HCT116 (cell line): ENCODE data around the gene TYRO3. TPM values are rescaled to one million over a fixed set of nuclear protein-coding genes. Genes with fewer than 3 reads are reported as not detected.
A peak's percentile ranks its signal among the peaks of the same experiment; 100 is the strongest.

Experiments
- ATAC-seq: fragments of 200-7000 bp; cut with Tn5 transposase; 2 replicates; pipeline ENCODE4 v1.9.1; 2020; ENCODE audit warnings: mild to moderate bottlenecking, moderate library complexity
- BruUV-seq: library from RNA; stranded (reverse); fragments of 400-500 nt; replicated peaks from 2 replicates; lab custom pipeline; 2021; lab: Mats Ljungman, UMichigan
- CTCF ChIA-PET: fragments of 300-600 bp; sonication (Branson Sonifier 250); formaldehyde crosslinking; loops from one replicate; lab custom pipeline; 2021; ENCODE audit warnings: antibody characterized with exemption; lab: Charles Lee
- POLR2A ChIA-PET: fragments of 300-600, 350-600 bp; sonication (Branson Sonifier 250); formaldehyde crosslinking; loops from one replicate; lab custom pipeline; 2021; ENCODE audit warnings: antibody characterized with exemption; lab: Charles Lee
- RAD21 ChIA-PET, 2 experiments: fragments of 300-600 bp; sonication (Branson Sonifier 250); formaldehyde crosslinking; loops; one replicate each; lab custom pipeline; 2023; ENCODE audit warnings: low total read pairs in 2 of 2; ENCODE audit not compliant: uncharacterized antibody in 2 of 2, unreplicated experiment in 2 of 2, low non-redundant PET in 1 of 2; lab: Charles Lee
- DNase-seq: peaks from one replicate; pipeline ENCODE4 v3.0.0-alpha.2; 2010; ENCODE audit warnings: low read depth, low spot score
- H2AFZ ChIP-seq: fragments of 200-600 bp; shearing (Covaris generic), sonication (generic); 2 replicates; pipeline ENCODE4 v1.6.1; 2017; ENCODE audit warnings: low read depth, mixed run types, mixed read lengths, antibody characterized with exemption, low read length; ENCODE audit not compliant: poor library complexity, severe bottlenecking
- H3K27ac ChIP-seq: 2 replicates; pipeline ENCODE4 v1.5.1; 2012; ENCODE audit warnings: low read depth, low read length
- H3K27me3 ChIP-seq: fragments of 200-600 bp; sonication (generic); 2 replicates; pipeline ENCODE4 v1.6.1; 2016; ENCODE audit warnings: mixed run types, low read length, mixed read lengths; ENCODE audit not compliant: insufficient read depth
- H3K36me3 ChIP-seq, 2 experiments: fragments of 200-500 bp in 1 of 2; fragments of 200-600 bp in 1 of 2; sonication (Bioruptor generic) in 1 of 2; sonication (generic) in 1 of 2; 2 replicates each; pipeline versions ENCODE4 v1.5.1 to v1.6.1; 2014 to 2016; ENCODE audit warnings: low read length in 2 of 2, inconsistent platforms in 1 of 2, mixed read lengths in 1 of 2, mixed run types in 1 of 2; ENCODE audit not compliant: insufficient read depth in 2 of 2, control insufficient read depth in 1 of 2
- H3K4me1 ChIP-seq, 2 experiments: fragments of 200-600 bp in 1 of 2; sonication (generic) in 1 of 2; 2 replicates each; pipeline versions ENCODE4 v1.5.1 to v1.6.1; 2012 to 2017; ENCODE audit warnings: low read length in 2 of 2, inconsistent platforms in 1 of 2, mild to moderate bottlenecking in 1 of 2, mixed read lengths in 1 of 2, mixed run types in 1 of 2, moderate library complexity in 1 of 2; ENCODE audit not compliant: insufficient read depth in 2 of 2, control insufficient read depth in 1 of 2
- H3K4me2 ChIP-seq: fragments of 200-600 bp; sonication (generic); 2 replicates; pipeline ENCODE4 v1.6.1; 2017; ENCODE audit warnings: mixed run types, low read length, mixed read lengths
- H3K4me3 ChIP-seq, 2 experiments: fragments of 200-600 bp in 1 of 2; sonication (generic) in 1 of 2; replicated peaks in 1 of 2; 2 replicates each; pipeline ENCODE4 v1.5.1; 2011 to 2016; ENCODE audit warnings: low read length in 2 of 2, control low read depth in 1 of 2, low read depth in 1 of 2, mild to moderate bottlenecking in 1 of 2, mixed read lengths in 1 of 2, mixed run types in 1 of 2
- H3K79me2 ChIP-seq: fragments of 200-600 bp; sonication (generic); 2 replicates; pipeline ENCODE4 v1.6.1; 2017; ENCODE audit warnings: mild to moderate bottlenecking, mixed run types, low read length, moderate library complexity, mixed read lengths; ENCODE audit not compliant: insufficient read depth
- H3K9ac ChIP-seq: fragments of 200-600 bp; sonication (generic); 2 replicates; pipeline ENCODE4 v1.6.1; 2016; ENCODE audit warnings: low read length, mixed read lengths
- H3K9me2 ChIP-seq: fragments of 200-600 bp; sonication (generic), shearing (Covaris generic); 2 replicates; pipeline ENCODE4 v1.6.1; 2017; ENCODE audit warnings: mixed run types, mild to moderate bottlenecking, moderate library complexity; ENCODE audit not compliant: insufficient read depth
- H3K9me3 ChIP-seq, 2 experiments: fragments of 200-500 bp in 1 of 2; fragments of 200-600 bp in 1 of 2; sonication (Bioruptor generic) in 1 of 2; sonication (generic) in 1 of 2; 2 replicates each; pipeline ENCODE4 v1.6.1; 2014 to 2017; ENCODE audit warnings: low read length in 2 of 2, mixed read lengths in 2 of 2, inconsistent platforms in 1 of 2, low read depth in 1 of 2, mild to moderate bottlenecking in 1 of 2, mixed run types in 1 of 2, moderate library complexity in 1 of 2; ENCODE audit not compliant: control insufficient read depth in 1 of 2, insufficient read depth in 1 of 2
- H4K20me1 ChIP-seq: fragments of 200-600 bp; sonication (generic), shearing (Covaris generic); 2 replicates; pipeline ENCODE4 v1.6.1; 2017; ENCODE audit warnings: mixed run types, mild to moderate bottlenecking, moderate library complexity; ENCODE audit not compliant: insufficient read depth
- CBX3 ChIP-seq: IDR thresholded peaks from 2 replicates; pipeline ENCODE4 v1.6.1; 2012; ENCODE audit warnings: low read depth
- SP1 ChIP-seq: IDR thresholded peaks from 2 replicates; pipeline ENCODE4 v1.6.1; 2012; ENCODE audit warnings: low read depth
- SRF ChIP-seq: IDR thresholded peaks from 2 replicates; pipeline ENCODE4 v1.6.1; 2012; ENCODE audit warnings: low read depth
- ZFX ChIP-seq: fragments of 450-650 bp; IDR thresholded peaks from 2 replicates; pipeline ENCODE4 v1.6.1; 2017
- ZNF274 ChIP-seq: fragments of 200-500 bp; sonication (Bioruptor generic); IDR thresholded peaks from 2 replicates; pipeline ENCODE4 v1.6.1; 2014; ENCODE audit warnings: mild to moderate bottlenecking, low read depth, low read length, inconsistent platforms
- intact Hi-C: fragments of 100-400 bp; cut with micrococcal nuclease; formaldehyde crosslinking; loops from 2 replicates; pipeline ENCODE4 v1.10.0; 2022
- total RNA-seq: library from RNA; stranded (reverse); gene quantifications from one replicate; pipeline ENCODE4 v1.2.1, GENCODE V29; 2021; ENCODE audit not compliant: unreplicated experiment
- TF ChIP-seq, protein P1 (sequence below): IDR thresholded peaks from 2 replicates; pipeline ENCODE4 v1.6.1; 2012
- TF ChIP-seq, protein P2 (sequence below): IDR thresholded peaks from 2 replicates; pipeline ENCODE4 v1.6.1; 2012
- TF ChIP-seq, protein P3 (sequence below), 3 experiments: fragments of 200-600 bp in 1 of 3; sonication (generic) in 1 of 3; IDR thresholded peaks in 2 of 3; conservative IDR thresholded peaks in 1 of 3; 2 replicates each; pipeline ENCODE4 v1.5.1; 2012 to 2017; ENCODE audit warnings: low read depth in 2 of 3, low read length in 2 of 3, antibody characterized with exemption in 1 of 3, borderline replicate concordance in 1 of 3, control low read depth in 1 of 3, mild to moderate bottlenecking in 1 of 3, mixed read lengths in 1 of 3, mixed run types in 1 of 3, moderate library complexity in 1 of 3; ENCODE audit not compliant: insufficient read depth in 1 of 3
- TF ChIP-seq, protein P4 (sequence below): IDR thresholded peaks from 2 replicates; pipeline ENCODE4 v1.6.1; 2011; ENCODE audit warnings: mild to moderate bottlenecking, low read length, moderate library complexity; ENCODE audit not compliant: insufficient replicate concordance; ENCODE audit errors: extremely low read depth

Gene TYRO3
- total RNA-seq, 1 experiment from 2014 or later, result 34.6 TPM

DNA sequence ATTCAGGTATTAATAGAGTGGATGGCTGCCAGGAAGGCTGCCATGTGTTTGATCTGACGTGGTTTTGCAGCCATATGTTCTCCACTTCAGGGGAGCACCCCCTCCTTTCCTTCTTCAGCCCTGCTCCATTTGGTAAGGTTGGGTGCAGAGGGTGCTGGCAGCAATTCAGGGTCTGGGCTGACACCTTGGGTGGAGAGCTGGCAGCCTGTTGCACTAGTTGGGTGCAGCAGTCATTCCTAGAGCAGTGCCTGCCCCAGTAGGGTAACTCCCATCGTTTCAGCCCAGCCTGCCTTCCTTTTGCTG is 1.5 kb downstream of the TYRO3 start:
- H3K4me2 ChIP-seq, result peak overlapping the region; percentile 93
- TF ChIP-seq SP1, result no peak
- TF ChIP-seq, protein P1, sequence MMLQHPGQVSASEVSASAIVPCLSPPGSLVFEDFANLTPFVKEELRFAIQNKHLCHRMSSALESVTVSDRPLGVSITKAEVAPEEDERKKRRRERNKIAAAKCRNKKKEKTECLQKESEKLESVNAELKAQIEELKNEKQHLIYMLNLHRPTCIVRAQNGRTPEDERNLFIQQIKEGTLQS, result no peak
- TF ChIP-seq, protein P2, sequence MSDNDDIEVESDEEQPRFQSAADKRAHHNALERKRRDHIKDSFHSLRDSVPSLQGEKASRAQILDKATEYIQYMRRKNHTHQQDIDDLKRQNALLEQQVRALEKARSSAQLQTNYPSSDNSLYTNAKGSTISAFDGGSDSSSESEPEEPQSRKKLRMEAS, result no peak
- TF ChIP-seq, protein P3, sequence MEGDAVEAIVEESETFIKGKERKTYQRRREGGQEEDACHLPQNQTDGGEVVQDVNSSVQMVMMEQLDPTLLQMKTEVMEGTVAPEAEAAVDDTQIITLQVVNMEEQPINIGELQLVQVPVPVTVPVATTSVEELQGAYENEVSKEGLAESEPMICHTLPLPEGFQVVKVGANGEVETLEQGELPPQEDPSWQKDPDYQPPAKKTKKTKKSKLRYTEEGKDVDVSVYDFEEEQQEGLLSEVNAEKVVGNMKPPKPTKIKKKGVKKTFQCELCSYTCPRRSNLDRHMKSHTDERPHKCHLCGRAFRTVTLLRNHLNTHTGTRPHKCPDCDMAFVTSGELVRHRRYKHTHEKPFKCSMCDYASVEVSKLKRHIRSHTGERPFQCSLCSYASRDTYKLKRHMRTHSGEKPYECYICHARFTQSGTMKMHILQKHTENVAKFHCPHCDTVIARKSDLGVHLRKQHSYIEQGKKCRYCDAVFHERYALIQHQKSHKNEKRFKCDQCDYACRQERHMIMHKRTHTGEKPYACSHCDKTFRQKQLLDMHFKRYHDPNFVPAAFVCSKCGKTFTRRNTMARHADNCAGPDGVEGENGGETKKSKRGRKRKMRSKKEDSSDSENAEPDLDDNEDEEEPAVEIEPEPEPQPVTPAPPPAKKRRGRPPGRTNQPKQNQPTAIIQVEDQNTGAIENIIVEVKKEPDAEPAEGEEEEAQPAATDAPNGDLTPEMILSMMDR (IDR thresholded peaks at IDR 0.05 in 2 of 3, conservative IDR thresholded peaks at IDR 0.05 in 1 of 3; ENCODE audit: borderline replicate concordance in 1 of 3, insufficient read depth in 1 of 3, low read depth in 2 of 3, low read length in 2 of 3), result no peak
- TF ChIP-seq ZFX, result no peak
- no peak for TF ChIP-seq SRF
- TF ChIP-seq CBX3, result no peak
- TF ChIP-seq ZNF274, result no peak
- TF ChIP-seq, protein P4, sequence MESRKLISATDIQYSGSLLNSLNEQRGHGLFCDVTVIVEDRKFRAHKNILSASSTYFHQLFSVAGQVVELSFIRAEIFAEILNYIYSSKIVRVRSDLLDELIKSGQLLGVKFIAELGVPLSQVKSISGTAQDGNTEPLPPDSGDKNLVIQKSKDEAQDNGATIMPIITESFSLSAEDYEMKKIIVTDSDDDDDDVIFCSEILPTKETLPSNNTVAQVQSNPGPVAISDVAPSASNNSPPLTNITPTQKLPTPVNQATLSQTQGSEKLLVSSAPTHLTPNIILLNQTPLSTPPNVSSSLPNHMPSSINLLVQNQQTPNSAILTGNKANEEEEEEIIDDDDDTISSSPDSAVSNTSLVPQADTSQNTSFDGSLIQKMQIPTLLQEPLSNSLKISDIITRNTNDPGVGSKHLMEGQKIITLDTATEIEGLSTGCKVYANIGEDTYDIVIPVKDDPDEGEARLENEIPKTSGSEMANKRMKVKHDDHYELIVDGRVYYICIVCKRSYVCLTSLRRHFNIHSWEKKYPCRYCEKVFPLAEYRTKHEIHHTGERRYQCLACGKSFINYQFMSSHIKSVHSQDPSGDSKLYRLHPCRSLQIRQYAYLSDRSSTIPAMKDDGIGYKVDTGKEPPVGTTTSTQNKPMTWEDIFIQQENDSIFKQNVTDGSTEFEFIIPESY, result no peak

More for the DNA sequence above, 1.5 kb downstream of the TYRO3 start:
- no peaks in the 10 kb centered on the region; the same call in 1 of the 2 replicates for H3K79me2 ChIP-seq
- H3K9me2 ChIP-seq, result no peaks in the 10 kb centered on the region
- no peaks in the 10 kb centered on the region for H3K9me3 ChIP-seq
- ChIA-PET RAD21 (no interaction called here), POLR2A (no interaction called here), CTCF (no interaction called here)
- no TSS peak for BruUV-seq
- H3K27me3 ChIP-seq, result no peaks in the 10 kb centered on the region
- peaks cover 7 to 21% of the 10 kb centered on the region in 2 experiments; a peak in 3 of 4 replicates for H3K4me1 ChIP-seq
- H3K4me3 ChIP-seq, result no peak overlapping the region
- peaks cover 2 to 10% of the 10 kb centered on the region in 2 experiments; a peak in 1 of 4 replicates for H3K36me3 ChIP-seq
- H2AFZ ChIP-seq, result no peak overlapping the region
- H3K27ac ChIP-seq, result no peak overlapping the region
- ATAC-seq (no peak), DNase-seq (no peak)
- intact Hi-C loops, result loop anchor here (10.0 kb wide), 1 partner anchor 84 kb away; no protein-coding TSS in a partner anchor
- no peak overlapping the region for H3K9ac ChIP-seq
- H4K20me1 ChIP-seq, result no peaks in the 10 kb centered on the region
